EH (cell line): ENCODE data around the gene CCDC8.
"Not testable (repeated sequence)": the region's sequence is repeated elsewhere in the genome, so short reads cannot be mapped to it uniquely, and the experiment has no call there.

Experiments used
- DNase-seq: peaks from one replicate; pipeline ENCODE4 v3.0.0-alpha.2; 2015; ENCODE audit warnings: low read depth

CCDC8 gene

DNA sequence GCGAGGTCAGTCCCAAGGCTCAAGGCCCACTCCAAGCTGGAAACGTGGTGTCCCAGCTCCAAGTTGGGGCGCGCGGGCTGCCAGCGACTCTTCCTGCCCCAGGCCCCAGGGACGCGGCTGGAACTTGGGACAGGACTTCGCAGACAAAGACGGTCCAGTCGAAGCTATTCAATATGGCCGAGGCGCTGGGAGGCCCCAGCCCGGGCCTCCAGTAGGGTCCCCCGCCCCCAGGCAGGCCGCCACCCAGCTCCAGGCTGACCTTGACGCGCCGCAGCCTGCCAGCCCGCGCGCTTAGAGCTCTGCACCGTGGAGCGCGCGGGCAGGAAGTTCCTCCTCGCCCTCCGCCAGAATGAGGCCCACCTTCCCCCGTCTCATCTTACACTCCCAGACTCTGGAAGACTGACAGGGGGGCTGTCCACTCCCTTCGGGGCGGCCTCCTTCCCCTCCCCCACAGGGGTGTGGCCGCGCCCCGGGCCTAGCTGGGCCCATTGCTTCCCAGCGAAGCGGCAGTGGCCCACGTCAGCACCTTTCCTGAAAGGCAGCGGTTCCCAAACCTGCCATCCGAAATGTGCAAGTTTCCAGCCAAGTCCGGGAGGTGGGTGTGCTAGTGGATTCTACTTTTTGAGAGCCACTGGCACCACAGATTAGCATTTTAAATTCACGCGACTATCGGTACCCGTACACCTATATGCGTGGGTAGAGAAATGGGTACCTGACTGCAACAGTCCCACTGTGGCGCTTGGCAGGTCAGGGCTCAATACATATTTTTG is at the start of gene CCDC8:
Gene CCDC8 (minus strand): TSS at position 303 of the 770 bp plus-strand sequence. CDS start 754 bp downstream, outside the sequence.
- DNase-seq = peak; percentile 92

DNA sequence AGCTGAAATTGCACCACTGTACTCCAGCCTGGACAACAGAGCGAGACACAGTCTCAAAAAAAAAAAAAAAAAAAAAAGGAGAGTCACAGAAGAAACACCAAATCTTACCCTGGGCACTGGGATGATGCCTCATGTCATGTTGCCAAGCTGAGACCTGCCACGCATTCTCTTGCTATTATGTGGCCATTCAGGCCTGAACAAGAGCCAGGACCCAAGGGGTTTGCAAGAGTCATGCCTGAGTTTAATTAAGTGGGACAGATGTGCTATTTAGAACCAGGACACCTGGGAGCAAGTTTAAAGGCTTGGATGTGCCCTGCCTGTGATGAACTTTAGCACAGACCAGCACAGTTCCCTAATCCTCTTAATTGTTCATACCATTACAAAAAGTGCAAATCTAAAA is 48.2 kb upstream of the CCDC8 start:
- DNase-seq = no peak

DNA sequence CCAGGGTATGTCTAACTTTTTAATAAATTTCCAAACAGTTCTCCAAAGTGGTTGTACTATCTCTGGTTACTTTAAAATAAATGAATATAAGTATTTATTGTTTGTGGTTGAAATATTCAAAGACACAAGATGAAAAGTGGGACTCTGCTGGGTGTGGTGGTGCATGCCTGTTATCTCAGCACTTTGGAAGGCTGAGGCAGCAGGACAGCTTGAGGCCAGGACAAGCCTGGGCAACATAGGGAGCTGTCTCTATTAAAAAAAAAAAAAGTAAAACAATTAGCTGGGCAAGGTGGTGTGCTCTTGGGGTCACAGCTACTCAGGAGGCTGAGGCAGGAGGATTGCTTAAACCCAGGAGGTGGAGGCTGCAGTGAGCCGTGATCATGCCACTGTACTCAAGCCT is 47.6 kb upstream of the CCDC8 start:
- DNase-seq = no peak

- no peak for DNase-seq
Measured at GRCh38 chr19:46460055-46460454, 46.7 kb upstream of the CCDC8 start.

- no peak for DNase-seq
Measured at GRCh38 chr19:46456930-46457329, 43.6 kb upstream of the CCDC8 start.

DNA sequence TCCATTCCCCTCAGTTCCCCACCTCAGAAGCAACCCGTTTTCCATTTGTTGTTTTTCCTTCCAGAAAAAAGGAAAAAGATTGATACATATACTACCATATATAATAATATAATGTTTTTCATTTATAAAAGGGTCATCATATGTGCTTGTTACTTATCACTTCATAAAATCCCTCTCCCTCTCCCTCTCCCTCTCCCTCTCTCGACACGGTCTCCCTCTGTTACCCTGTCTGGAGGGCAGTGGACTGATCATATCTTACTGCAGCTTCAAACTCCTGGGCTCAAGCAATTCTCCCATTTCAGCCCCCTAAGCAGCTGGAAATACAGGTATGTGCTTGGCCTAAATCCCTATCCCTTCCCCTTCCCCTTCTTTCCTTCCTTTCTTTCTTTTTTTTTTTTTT is 40.9 kb upstream of the CCDC8 start:
- DNase-seq = no peak

DNA sequence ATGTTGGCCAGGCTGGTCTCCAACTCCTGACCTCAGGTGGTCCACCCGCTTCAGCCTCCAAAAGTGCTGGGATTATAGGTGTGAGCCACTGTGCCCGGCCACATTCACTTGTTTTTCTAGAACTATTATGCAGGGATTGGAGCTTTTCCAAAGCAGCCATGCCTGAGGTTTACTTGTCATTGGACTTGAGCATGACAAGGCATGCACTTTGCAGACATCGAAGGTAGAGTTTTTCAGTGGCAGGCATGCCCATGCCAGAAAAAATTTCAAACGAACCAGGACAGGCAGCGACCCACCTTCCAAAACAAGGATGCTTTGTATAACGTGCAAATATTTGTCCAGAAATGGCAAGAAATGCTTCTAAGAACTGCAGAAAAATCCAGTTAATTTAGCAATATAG is 40.3 kb upstream of the CCDC8 start:
- DNase-seq = no peak

GRCh38 chr19:46452186-46452585 is 38.8 kb upstream of the CCDC8 start:
- DNase-seq = no peak

DNA sequence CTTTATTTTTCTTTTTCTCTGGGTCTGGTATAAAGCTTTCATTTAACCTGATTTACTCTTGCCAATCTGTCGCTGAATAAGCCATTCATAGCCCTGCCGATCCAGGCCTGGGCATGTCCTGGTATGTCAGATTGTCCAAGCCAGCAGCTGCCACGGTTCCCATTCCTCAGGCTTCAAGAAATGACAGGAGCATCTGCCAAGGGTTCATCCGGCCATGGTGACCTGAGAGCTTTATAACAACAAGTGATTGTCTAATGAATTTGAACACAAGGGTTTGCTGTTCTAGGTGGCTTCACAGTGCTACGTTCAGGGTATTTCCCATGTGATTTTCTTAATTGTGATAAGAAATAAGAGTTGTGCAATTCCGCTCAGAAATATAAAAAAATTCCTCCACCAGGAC is 38.0 kb upstream of the CCDC8 start:
- DNase-seq = no peak

DNA sequence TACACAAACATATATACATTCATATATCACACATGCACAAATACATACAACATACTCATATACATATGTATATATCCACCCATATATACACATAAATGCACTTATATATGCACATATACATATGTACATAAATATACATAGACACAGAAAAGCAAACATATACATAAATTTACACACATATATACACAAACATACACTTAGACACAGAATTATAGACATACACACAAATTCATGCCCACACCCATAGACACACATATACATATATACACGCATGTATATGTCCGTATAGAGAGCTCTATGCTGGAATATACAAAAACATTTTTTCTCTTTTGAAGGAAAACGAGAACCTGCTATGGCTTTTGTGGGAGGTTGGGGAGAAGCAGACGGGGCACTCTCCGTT is 37.4 kb upstream of the CCDC8 start:
- DNase-seq = no peak

GRCh38 chr19:46449228-46449627 is 35.9 kb upstream of the CCDC8 start:
- no peak for DNase-seq

DNA sequence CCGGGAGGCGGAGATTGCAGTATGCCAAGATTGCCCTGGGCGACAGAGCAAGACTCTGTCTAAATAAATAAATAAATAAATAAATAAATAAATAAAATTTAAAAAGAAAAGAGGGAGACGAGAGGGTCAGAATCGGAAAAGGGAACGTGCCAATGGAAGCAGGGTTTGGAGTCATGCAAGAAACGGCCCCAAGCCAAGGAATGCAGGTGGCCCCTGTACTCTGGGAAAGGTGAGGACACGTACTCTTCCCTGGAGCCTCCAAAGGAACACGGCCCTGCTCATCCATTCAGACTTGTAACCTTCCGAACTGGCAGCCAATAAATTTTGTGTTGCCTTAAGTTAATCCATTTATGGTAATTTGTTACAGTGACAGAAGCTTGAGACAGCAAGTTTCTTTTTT is 35.2 kb upstream of the CCDC8 start:
- no peak for DNase-seq

DNA sequence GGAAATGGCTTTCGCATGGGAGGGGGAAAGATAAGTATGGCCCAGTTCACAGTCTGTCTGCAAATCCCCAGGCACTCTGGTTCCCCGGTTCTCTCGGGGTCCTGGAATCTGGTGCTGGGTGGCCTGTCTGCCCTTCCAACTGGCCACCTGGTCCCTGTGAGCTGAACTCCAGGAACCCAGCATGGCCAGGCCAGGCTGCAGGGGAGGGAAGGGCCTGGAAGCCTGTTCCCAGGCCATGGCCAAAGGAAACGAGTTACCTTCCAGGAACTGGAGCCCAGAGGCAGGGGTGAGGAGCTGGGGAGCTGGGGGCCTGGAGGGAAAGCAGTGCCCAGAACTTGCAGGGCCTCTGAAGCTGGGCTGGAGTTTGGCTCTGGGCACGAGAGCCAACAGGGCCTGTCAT is 34.5 kb upstream of the CCDC8 start:
- DNase-seq = no peak

- no peak for DNase-seq
Measured at GRCh38 chr19:46447006-46447405, 33.6 kb upstream of the CCDC8 start.

GRCh38 chr19:46446021-46446420 is 32.7 kb upstream of the CCDC8 start:
- DNase-seq = no peak

DNA sequence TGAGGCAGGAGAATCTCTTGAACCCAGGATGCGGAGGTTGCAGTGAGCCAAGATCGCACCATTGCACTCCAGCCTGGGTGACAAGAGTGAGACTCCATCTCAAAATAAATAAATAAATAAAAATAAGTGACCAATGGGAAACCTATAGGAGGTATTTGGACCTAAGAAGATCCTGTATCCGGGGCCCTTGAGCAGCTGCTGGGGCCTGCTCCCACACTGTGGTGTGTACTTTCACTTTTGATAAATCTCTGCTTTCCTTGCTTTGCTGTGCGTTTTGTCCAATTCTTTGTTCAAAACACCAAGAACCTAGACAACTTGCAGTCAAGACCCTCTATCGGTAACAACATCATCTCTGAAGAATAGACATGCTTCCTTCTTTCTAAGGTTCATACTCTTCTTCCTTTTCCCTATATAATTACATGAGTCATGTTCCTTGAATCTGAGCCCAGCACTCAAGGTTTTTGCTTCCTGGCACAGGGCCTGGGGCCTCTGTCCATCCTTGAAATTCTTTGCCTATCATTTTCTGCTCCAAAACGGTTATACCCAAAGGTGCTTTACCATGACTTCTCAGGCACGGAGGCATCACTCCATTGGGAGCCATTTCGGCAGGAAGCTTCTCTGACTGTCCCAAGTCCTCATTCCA is 29.6 kb upstream of the CCDC8 start:
- DNase-seq = peak; percentile 82

GRCh38 chr19:46441866-46442265 is 28.5 kb upstream of the CCDC8 start:
- DNase-seq = no peak

DNA sequence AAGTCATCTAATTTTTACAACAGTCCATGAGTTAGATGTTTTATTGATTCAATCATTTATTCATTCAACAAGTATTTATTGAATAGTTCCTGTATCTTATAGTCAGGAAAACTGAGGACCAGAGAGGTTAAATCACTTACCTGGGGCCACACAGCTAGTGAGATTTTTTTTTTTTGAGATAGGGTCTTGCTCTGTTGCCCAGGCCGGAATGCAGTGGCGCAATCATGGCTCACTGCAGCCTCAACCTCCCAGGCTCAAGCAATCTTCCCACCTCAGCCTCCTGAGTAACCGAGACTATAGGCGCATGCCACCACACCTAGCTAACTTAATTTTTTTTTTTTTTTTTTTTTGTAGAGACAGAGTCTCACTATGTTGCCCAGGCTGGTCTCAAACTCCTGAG is 22.3 kb upstream of the CCDC8 start:
- not testable (repeated sequence) for DNase-seq

- no peak for DNase-seq
Measured at GRCh38 chr19:46435009-46435408, 21.6 kb upstream of the CCDC8 start.

- DNase-seq = not testable (repeated sequence)
Measured at GRCh38 chr19:46433470-46433869, 20.1 kb upstream of the CCDC8 start.

DNA sequence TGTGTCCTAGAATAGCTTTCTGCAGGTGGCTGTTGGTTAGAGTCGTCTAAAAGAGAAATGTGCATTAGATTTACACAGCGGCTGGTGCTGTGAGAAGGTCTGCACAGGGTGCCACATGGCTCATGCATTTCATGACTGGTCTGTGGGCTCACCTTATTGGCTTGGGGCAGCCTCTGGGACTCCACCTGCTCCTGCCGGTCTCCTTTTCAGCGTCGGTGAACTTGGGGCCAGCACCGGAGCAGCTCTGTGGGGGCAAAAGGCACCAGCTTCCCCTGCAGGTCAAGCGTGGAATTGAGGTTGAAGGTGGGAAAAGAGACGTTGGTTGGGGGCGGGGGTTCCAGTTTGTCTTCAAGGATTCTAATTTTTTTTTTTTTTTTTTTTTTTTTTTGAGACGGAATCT is 18.5 kb upstream of the CCDC8 start:
- DNase-seq = no peak

DNA sequence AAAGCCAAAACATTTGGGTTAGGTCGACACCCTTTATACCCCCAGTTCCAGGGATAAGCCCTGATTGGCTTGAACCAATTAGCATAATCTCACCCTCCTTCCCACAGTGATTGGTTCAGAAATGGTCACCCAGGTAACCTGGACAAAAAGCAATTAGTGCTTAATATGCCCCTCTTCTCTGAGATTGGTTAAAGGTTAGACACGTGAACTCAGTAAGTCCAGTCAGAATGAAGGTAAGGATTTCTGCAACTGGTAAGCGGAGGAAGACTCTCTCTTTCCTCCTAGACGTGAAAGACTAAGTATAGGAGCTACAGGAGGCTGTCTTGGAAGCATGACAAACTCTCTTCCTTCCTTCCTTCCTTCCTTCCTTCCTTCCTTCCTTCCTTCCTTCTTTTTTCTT is 16.6 kb upstream of the CCDC8 start:
- no peak for DNase-seq

DNA sequence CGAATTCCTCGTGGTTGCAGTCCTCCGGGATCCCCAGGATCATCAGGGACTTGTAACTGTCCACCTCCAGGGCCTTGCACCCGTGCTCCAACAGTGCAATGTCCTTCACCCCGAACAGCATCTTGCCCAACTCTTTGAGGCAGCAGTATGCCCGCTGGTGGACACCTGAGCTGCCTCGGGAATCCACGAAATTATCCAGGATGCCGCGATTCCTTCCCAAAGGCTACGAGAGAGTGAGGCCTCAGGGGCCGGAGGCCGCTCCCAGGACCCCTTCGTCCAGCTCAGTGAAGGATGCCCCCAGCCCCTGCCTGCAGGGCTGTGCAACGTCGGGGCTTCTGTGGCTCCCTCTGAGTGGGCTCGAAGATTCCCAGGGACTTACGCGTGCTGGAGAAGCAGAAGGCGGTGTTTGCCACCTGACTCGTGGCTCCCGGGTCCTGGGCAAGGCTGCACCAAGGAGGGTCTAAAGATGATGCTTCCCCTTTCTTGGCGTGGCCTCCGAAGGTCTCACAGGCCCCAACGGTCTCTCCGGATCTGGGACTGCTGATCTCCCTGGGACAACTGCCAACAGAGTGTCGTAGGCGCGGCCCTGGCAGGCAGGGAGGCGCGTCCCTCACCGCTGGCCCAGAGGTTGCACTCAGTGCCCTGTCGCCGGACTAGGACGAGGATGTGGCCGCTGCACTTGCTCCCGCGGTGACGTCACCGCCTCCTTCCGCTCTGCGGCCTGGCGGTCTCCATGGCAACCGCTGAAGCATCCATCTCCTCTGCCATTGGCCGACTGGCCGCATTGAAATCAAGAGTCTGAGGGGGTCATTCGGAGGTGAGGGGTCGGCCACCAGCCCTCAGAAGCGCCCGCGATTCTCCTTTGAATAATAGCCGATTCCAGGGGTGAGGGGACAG is 15.1 kb upstream of the CCDC8 start, which contains the start of gene PNMA8C:
Gene PNMA8C (minus strand): TSS at position 698 of the 897 bp plus-strand sequence. CDS start 577 bp downstream, at position 121.
- DNase-seq = peak; percentile 75
